Coronary artery (tissue), 2 donors: ENCODE results near the gene TUBA1B.
"Not testable (repeated sequence)": the region's sequence is repeated elsewhere in the genome, so short reads cannot be mapped to it uniquely, and the experiment has no call there.

Experiments used
- DNase-seq: peaks from one replicate; pipeline ENCODE4 v3.0.0-alpha.2; 2017; ENCODE audit warnings: low spot score
- H3K27ac ChIP-seq, 2 donors: fragments of 200-600 bp; sonication (generic); one replicate each; pipeline ENCODE4 v1.5.1; 2016 to 2019
- H3K4me3 ChIP-seq: fragments of 200-600 bp; sonication (generic); 2 replicates; pipeline ENCODE4 v1.5.1; 2016; ENCODE audit warnings: mild to moderate bottlenecking, moderate library complexity
- CTCF ChIP-seq: fragments of 200-600 bp; sonication (generic); IDR thresholded peaks from one replicate; pipeline ENCODE4 v1.5.1; 2019; ENCODE audit warnings: antibody characterized with exemption

The TUBA1B gene

DNA sequence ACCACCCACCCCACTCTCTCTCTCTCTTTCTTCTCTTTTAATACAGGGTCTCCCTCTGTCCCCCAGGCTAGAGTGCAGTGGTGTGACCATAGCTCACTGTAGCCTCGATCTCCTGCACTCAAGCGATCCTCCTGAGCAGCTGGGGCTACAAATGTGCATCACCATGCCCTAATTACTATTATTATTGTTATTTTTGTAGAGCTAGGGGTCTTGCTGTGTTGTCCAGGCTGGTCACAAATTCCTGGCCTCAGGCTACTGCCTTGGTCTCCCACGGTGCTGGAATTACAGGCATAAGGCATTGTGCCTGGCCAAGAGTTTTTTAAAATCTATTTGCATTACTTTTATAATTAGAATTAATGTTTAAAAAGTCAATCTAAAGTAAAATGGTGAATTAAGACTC, 23.0 kb upstream of the TUBA1B start:
- TF ChIP-seq CTCF: no peak
- H3K4me3 ChIP-seq: no peak overlapping the region
- no peak overlapping the region for H3K27ac ChIP-seq
- no peak for DNase-seq

DNA sequence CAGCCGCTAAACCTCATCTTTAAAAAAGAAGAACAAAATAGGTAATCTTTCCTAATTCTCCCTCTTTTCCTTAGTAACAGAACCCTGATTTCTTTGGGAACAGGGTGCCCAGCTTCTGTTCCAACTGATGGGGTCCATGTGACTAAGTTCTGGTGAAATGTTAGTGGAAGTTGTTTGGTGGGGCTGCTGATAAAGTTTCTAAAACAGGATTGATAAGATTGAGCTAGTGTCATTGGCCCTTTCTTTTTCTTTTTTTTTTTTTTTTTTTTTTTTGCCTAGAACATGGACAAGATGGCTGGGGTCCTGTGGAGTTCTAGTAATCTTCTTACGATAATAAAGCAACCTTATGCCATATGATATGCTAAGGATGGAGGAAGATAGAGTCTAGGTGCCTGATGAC, 16.2 kb upstream of the TUBA1B start:
- Histone ChIP-seq H3K27ac (no peak overlapping the region), H3K4me3 (no peak overlapping the region)
- no peak for TF ChIP-seq CTCF
- no peak for DNase-seq

DNA sequence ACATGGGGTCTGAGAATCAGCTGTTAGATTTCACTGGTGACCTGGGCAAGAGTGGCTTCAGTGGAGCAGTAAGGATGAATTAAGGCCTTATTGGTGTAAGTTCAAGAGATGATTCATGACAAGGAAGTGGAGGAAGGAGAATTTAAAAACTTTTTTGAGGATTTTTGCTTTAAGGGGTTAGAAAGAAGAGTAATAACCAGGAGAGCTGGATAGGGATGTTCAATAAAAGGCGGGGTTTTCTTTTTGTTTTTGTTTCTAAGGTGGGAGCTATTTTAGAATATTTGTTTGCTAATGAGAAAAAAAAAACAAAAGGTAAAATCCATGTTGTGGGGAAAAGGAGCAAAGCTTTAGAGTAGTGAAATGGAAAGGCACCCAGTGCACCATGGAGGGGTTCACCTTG, 15.2 kb upstream of the TUBA1B start:
- no peak for DNase-seq
- no peak overlapping the region for H3K27ac ChIP-seq
- no peak overlapping the region for H3K4me3 ChIP-seq
- TF ChIP-seq CTCF: no peak

DNA sequence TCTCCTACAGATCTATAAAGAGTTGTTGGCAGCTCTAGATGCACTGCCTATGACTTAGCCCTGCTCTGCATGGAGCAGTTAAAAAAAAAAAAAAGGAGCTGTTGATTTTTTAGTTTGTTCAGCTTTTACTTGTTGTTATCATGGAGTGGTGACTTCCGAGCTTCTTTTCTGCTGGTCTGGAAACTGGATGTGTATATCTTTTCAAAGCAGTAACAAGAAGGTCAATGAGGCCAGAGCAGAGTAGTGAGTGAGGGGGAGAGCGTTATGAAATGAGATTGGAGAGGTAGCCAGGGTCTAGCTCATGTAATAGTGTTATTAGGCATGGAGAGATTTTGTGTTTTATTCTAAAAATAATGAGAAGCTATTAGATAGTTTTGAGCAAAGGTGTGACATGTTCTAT, 13.2 kb upstream of the TUBA1B start:
- DNase-seq: no peak
- H3K4me3 ChIP-seq: no peak overlapping the region
- TF ChIP-seq CTCF: no peak

GRCh38 chr12:49138999-49139398, 7.8 kb upstream of the TUBA1B start:
- H3K4me3 ChIP-seq: no peak overlapping the region
- DNase-seq: no peak
- H3K27ac ChIP-seq: no peak overlapping the region
- no peak for TF ChIP-seq CTCF

More for the DNA sequence above, 13.2 kb upstream of the TUBA1B start:
- no peak overlapping the region for H3K27ac ChIP-seq

DNA sequence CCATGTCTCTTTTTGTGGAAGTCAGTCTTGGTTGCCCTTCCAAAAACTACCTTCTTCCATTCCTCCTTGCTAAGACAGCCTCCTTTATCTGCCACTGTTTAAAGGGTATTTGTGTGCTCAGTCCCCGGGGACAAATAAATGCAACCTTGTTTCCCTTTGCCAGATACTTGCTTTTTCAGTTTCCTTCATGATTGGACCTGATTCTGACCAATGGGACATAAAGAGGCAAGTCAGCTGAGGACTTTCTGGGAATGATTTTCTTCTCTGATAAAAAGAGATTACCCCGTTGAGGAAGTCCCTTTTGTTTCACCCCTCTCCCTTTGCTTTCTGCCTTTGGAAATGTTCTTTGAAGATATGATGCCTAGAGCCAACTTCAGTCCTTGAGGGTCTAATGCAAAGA, 7.4 kb upstream of the TUBA1B start:
- no peak for DNase-seq
- no peak for TF ChIP-seq CTCF
- H3K27ac ChIP-seq: no peak overlapping the region
- no peak overlapping the region for H3K4me3 ChIP-seq

DNA sequence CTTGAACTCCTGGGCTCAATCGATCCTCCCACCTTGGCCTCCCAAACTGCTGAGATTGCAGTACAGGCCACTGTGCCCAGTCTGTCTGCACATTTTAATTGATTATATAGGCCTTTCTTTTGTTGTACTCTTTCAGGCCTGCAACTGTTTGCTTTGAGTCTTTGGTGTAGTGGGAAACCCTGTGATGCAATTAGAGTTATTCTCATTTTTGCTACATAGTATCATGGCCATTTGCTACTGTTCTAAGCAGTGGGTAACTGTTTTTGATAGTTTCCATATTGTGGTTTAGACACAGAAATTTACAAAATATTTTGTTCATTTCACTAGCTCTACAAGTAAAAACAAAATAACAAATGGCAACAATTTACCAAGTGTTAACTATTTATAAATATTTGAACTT, 6.3 kb upstream of the TUBA1B start:
- H3K4me3 ChIP-seq: no peak overlapping the region
- DNase-seq: no peak
- TF ChIP-seq CTCF: no peak
- H3K27ac ChIP-seq: no peak overlapping the region

DNA sequence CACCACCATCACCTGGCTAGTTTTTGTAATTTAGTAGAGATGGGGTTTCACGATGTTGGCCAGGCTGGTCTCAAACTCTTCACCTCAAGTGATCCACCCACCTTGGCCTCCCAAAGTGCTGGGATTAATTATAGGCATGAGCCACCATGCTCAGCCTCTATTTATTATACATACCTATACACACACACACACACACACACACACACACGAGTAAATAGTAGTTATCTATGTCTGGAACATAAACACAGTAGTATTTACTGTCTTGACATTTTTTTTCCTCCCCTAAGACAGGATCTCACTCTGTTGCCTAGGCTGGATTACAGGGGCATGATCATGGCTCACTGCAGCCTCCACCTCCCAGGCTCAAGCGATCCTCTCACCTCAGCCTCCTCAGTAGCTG, 5.8 kb upstream of the TUBA1B start:
- not testable (repeated sequence) for H3K4me3 ChIP-seq, H3K27ac ChIP-seq, DNase-seq
